ENCODE measurements around the gene CADPS2.

DNA sequence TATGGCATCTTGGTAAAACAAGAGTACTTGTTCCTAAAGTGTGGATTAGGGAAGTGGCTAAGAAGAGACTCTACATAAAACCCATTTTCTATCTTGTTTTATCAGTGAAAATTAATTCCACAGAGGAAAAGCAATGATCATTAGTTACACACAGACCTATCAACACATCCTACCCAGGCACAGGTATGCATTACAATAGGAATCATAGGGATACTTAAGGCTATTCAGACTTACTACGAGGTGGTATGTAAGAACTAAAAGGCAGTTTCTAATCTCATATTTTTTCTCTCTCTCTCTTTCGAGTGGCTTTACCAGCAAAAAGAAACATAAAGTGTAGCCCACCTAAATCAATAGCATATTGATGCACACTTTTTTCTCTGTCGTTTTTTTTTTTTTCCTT is 415.4 kb downstream of the CADPS2 start:
- TF ChIP-seq ARNTL (CRISPR knock-in tag; IDR thresholded peaks at IDR 0.05; ENCODE audit: borderline replicate concordance, low read depth) (no peak), ISL1 (CRISPR knock-in tag; IDR thresholded peaks at IDR 0.05) (no peak), TCF4 (CRISPR knock-in tag; IDR thresholded peaks at IDR 0.05; ENCODE audit: borderline replicate concordance) (no peak), PPARA (CRISPR knock-in tag; IDR thresholded peaks at IDR 0.05; ENCODE audit: borderline replicate concordance) (no peak), ZNF8 (CRISPR knock-in tag; IDR thresholded peaks at IDR 0.05) (no peak), ESRRG (CRISPR knock-in tag; IDR thresholded peaks at IDR 0.05) (no peak), ZFP30 (CRISPR knock-in tag; IDR thresholded peaks at IDR 0.05) (no peak), GLIS3 (CRISPR knock-in tag; IDR thresholded peaks at IDR 0.05) (no peak)
- TF ChIP-seq, protein P1, sequence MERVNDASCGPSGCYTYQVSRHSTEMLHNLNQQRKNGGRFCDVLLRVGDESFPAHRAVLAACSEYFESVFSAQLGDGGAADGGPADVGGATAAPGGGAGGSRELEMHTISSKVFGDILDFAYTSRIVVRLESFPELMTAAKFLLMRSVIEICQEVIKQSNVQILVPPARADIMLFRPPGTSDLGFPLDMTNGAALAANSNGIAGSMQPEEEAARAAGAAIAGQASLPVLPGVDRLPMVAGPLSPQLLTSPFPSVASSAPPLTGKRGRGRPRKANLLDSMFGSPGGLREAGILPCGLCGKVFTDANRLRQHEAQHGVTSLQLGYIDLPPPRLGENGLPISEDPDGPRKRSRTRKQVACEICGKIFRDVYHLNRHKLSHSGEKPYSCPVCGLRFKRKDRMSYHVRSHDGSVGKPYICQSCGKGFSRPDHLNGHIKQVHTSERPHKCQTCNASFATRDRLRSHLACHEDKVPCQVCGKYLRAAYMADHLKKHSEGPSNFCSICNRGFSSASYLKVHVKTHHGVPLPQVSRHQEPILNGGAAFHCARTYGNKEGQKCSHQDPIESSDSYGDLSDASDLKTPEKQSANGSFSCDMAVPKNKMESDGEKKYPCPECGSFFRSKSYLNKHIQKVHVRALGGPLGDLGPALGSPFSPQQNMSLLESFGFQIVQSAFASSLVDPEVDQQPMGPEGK (CRISPR knock-in tag; IDR thresholded peaks at IDR 0.05; ENCODE audit: borderline replicate concordance): no peak

Data from SK-N-SH treated with all-trans-retinoic acid at 6 μM for 48 hours (cell line).